Measurements from ENCODE around the gene PARD6G.

Gene PARD6G

DNA sequence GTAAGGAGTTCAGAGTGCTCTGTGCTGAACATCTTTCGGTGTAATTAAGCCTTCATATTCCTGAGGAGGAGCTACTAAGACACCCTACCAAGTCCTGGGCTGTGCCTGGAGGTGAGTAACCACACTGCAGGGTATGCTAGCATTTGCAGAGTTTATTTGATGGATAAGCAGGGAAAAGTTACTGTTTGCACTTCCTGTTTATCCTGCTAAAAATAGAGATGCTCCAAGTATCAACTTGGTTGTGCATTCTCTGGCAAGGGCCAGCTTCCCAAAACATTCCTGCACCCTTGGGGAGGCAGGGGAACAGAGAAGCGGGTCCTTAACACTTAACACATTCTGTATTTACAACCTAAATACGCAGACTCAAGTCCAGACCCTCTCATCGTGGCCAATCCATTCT, 49.8 kb downstream of the PARD6G start:
- H3K4me3 ChIP-seq (ENCODE audit: low read length) = no peak overlapping the region
- H3K27me3 ChIP-seq (ENCODE audit: control insufficient read depth, low read length) = peaks cover 14% of the 10 kb centered on the region; the same call in 1 of the 2 replicates
- H3K9me2 ChIP-seq (replicated peaks; ENCODE audit: control insufficient read depth, low read length) = no peaks in the 10 kb centered on the region
- no peaks in the 10 kb centered on the region for H3K79me2 ChIP-seq (ENCODE audit: control insufficient read depth, low read length)
- no peak overlapping the region for H3K4me2 ChIP-seq (ENCODE audit: low read length)
- H3K4me1 ChIP-seq (ENCODE audit: control insufficient read depth, low read length) = no peaks in the 10 kb centered on the region
- H3K36me3 ChIP-seq (ENCODE audit: control insufficient read depth, low read length) = no peaks in the 10 kb centered on the region
- no peaks in the 10 kb centered on the region for H4K20me1 ChIP-seq (ENCODE audit: control insufficient read depth, insufficient read depth, low read depth, low read length)
- no peak overlapping the region for H3K27ac ChIP-seq (ENCODE audit: low read depth, low read length)
- no peaks in the 10 kb centered on the region for H3F3A ChIP-seq (ENCODE audit: control insufficient read depth, insufficient read depth)
- TF ChIP-seq EZH2phosphoT487 (IDR thresholded peaks at IDR 0.05; ENCODE audit: borderline replicate concordance, low read length) = no peak
- no peaks in the 10 kb centered on the region for H3K9me3 ChIP-seq (ENCODE audit: control insufficient read depth, insufficient read depth, low read length)

GRCh38 chr18:80196528-80197320, 50.6 kb downstream of the PARD6G start:
- Histone ChIP-seq H4K20me1 (ENCODE audit: control insufficient read depth, insufficient read depth, low read depth, low read length) (no peaks in the 10 kb centered on the region), H3K4me3 (ENCODE audit: low read length) (no peak overlapping the region), H3K4me1 (ENCODE audit: control insufficient read depth, low read length) (no peaks in the 10 kb centered on the region), H3K27me3 (ENCODE audit: control insufficient read depth, low read length) (peaks cover 17% of the 10 kb centered on the region; the same call in 1 of the 2 replicates), H3K36me3 (ENCODE audit: control insufficient read depth, low read length) (no peaks in the 10 kb centered on the region), H3K9me2 (replicated peaks; ENCODE audit: control insufficient read depth, low read length) (no peaks in the 10 kb centered on the region), H3K27ac (ENCODE audit: low read depth, low read length) (no peak overlapping the region), H3F3A (ENCODE audit: control insufficient read depth, insufficient read depth) (no peaks in the 10 kb centered on the region), H3K9me3 (ENCODE audit: control insufficient read depth, insufficient read depth, low read length) (no peaks in the 10 kb centered on the region), H3K4me2 (ENCODE audit: low read length) (no peak overlapping the region), H3K79me2 (ENCODE audit: control insufficient read depth, low read length) (no peaks in the 10 kb centered on the region)
- TF ChIP-seq, protein P1, sequence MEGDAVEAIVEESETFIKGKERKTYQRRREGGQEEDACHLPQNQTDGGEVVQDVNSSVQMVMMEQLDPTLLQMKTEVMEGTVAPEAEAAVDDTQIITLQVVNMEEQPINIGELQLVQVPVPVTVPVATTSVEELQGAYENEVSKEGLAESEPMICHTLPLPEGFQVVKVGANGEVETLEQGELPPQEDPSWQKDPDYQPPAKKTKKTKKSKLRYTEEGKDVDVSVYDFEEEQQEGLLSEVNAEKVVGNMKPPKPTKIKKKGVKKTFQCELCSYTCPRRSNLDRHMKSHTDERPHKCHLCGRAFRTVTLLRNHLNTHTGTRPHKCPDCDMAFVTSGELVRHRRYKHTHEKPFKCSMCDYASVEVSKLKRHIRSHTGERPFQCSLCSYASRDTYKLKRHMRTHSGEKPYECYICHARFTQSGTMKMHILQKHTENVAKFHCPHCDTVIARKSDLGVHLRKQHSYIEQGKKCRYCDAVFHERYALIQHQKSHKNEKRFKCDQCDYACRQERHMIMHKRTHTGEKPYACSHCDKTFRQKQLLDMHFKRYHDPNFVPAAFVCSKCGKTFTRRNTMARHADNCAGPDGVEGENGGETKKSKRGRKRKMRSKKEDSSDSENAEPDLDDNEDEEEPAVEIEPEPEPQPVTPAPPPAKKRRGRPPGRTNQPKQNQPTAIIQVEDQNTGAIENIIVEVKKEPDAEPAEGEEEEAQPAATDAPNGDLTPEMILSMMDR (IDR thresholded peaks at IDR 0.05; ENCODE audit: low read depth, low read length, poor library complexity, severe bottlenecking) = no peak
- TF ChIP-seq EZH2phosphoT487 (IDR thresholded peaks at IDR 0.05; ENCODE audit: borderline replicate concordance, low read length) = no peak

GRCh38 chr18:80194874-80195570, 52.3 kb downstream of the PARD6G start:
- H3K79me2 ChIP-seq (ENCODE audit: control insufficient read depth, low read length) = no peaks in the 10 kb centered on the region
- H3K4me1 ChIP-seq (ENCODE audit: control insufficient read depth, low read length) = no peaks in the 10 kb centered on the region
- no peaks in the 10 kb centered on the region for H3K9me2 ChIP-seq (replicated peaks; ENCODE audit: control insufficient read depth, low read length)
- no peaks in the 10 kb centered on the region for H4K20me1 ChIP-seq (ENCODE audit: control insufficient read depth, insufficient read depth, low read depth, low read length)
- no peak overlapping the region for H3K4me2 ChIP-seq (ENCODE audit: low read length)
- H3F3A ChIP-seq (ENCODE audit: control insufficient read depth, insufficient read depth) = no peaks in the 10 kb centered on the region
- H3K36me3 ChIP-seq (ENCODE audit: control insufficient read depth, low read length) = no peaks in the 10 kb centered on the region
- TF ChIP-seq EZH2phosphoT487 (IDR thresholded peaks at IDR 0.05; ENCODE audit: borderline replicate concordance, low read length) = no peak
- TF ChIP-seq, protein P1 (IDR thresholded peaks at IDR 0.05; ENCODE audit: low read depth, low read length, poor library complexity, severe bottlenecking) = no peak
- no peak overlapping the region for H3K4me3 ChIP-seq (ENCODE audit: low read length)
- H3K27ac ChIP-seq (ENCODE audit: low read depth, low read length) = no peak overlapping the region
- H3K9me3 ChIP-seq (ENCODE audit: control insufficient read depth, insufficient read depth, low read length) = no peaks in the 10 kb centered on the region
- peaks cover 27% of the 10 kb centered on the region for H3K27me3 ChIP-seq (ENCODE audit: control insufficient read depth, low read length)

DNA sequence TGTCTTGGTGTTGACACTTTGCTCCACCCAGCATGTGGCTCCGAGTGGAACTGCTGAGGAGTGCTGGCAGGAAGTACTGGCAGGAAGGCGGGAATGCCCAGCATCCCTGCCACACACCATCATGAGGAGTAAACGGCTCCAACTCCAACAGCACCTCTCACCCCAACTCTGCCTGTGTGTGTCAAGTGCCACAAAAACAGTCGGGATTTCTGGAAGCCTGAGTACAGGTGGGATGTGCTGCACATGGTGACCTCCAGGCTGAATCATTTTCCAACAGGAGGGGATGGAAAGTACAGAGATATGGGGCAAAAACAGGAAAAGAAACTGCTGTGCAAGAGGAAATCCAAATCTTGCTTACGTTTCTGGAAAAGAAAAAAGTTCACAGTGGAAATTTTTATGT, 53.6 kb downstream of the PARD6G start:
- no peak overlapping the region for H3K27ac ChIP-seq (ENCODE audit: low read depth, low read length)
- H3K4me1 ChIP-seq (ENCODE audit: control insufficient read depth, low read length) = no peaks in the 10 kb centered on the region
- no peaks in the 10 kb centered on the region for H4K20me1 ChIP-seq (ENCODE audit: control insufficient read depth, insufficient read depth, low read depth, low read length)
- H3K9me2 ChIP-seq (replicated peaks; ENCODE audit: control insufficient read depth, low read length) = no peaks in the 10 kb centered on the region
- no peak overlapping the region for H3K4me2 ChIP-seq (ENCODE audit: low read length)
- H3K9me3 ChIP-seq (ENCODE audit: control insufficient read depth, insufficient read depth, low read length) = no peaks in the 10 kb centered on the region
- no peaks in the 10 kb centered on the region for H3K36me3 ChIP-seq (ENCODE audit: control insufficient read depth, low read length)
- TF ChIP-seq EZH2phosphoT487 (IDR thresholded peaks at IDR 0.05; ENCODE audit: borderline replicate concordance, low read length) = no peak
- TF ChIP-seq, protein P1 (IDR thresholded peaks at IDR 0.05; ENCODE audit: low read depth, low read length, poor library complexity, severe bottlenecking) = no peak
- H3K79me2 ChIP-seq (ENCODE audit: control insufficient read depth, low read length) = no peaks in the 10 kb centered on the region
- H3F3A ChIP-seq (ENCODE audit: control insufficient read depth, insufficient read depth) = no peaks in the 10 kb centered on the region
- H3K27me3 ChIP-seq (ENCODE audit: control insufficient read depth, low read length) = peaks cover 27% of the 10 kb centered on the region
- no peak overlapping the region for H3K4me3 ChIP-seq (ENCODE audit: low read length)
